Hepatocyte (in vitro differentiated cells): ENCODE measurements around the gene LINS1.

ENCODE experiments used
- EZH2 ChIP-seq: fragments of 200-600 bp; sonication (generic); IDR thresholded peaks from 2 replicates; pipeline ENCODE4 v1.6.1; 2016; ENCODE audit warnings: antibody characterized with exemption, mild to moderate bottlenecking, borderline replicate concordance
- EZH2phosphoT487 ChIP-seq: fragments of 200-600 bp; sonication (generic); IDR thresholded peaks from one replicate; pipeline ENCODE4 v1.6.1; 2018; ENCODE audit warnings: antibody characterized with exemption, mild to moderate bottlenecking, low read depth, moderate library complexity; ENCODE audit not compliant: unreplicated experiment, severe bottlenecking
- TF ChIP-seq, protein P1 (sequence below): fragments of 200-600 bp; sonication (generic); IDR thresholded peaks from 2 replicates; pipeline ENCODE4 v1.5.1; 2016; ENCODE audit warnings: antibody characterized with exemption, mild to moderate bottlenecking; ENCODE audit not compliant: poor library complexity

DNA sequence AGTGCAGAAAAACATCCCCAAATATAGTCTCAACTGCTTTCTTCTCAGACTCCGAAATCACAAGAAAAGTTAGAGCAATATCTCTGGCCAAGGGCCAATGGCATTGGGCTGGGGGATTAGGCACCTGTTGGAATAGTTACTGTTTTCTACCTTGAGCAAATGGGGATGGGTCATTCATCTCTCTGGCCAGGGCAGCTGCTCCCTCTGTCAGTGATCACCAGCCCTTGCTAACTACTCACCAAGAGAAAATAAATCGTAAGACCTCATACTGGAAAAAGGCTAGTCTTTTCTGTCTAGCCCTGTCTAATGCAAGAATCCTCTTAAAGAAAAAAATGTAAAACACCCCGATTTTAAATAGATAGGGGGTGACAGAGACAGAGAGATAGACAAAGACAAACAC is 84.1 kb downstream of the LINS1 start:
- TF ChIP-seq, protein P1, sequence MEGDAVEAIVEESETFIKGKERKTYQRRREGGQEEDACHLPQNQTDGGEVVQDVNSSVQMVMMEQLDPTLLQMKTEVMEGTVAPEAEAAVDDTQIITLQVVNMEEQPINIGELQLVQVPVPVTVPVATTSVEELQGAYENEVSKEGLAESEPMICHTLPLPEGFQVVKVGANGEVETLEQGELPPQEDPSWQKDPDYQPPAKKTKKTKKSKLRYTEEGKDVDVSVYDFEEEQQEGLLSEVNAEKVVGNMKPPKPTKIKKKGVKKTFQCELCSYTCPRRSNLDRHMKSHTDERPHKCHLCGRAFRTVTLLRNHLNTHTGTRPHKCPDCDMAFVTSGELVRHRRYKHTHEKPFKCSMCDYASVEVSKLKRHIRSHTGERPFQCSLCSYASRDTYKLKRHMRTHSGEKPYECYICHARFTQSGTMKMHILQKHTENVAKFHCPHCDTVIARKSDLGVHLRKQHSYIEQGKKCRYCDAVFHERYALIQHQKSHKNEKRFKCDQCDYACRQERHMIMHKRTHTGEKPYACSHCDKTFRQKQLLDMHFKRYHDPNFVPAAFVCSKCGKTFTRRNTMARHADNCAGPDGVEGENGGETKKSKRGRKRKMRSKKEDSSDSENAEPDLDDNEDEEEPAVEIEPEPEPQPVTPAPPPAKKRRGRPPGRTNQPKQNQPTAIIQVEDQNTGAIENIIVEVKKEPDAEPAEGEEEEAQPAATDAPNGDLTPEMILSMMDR = no peak
- no peak for TF ChIP-seq EZH2
- TF ChIP-seq EZH2phosphoT487 = no peak
